HPDE6-E6E7 (cell line): Measurements from ENCODE around the gene ITGA1.

Experiments used
- DNase-seq: peaks from one replicate; pipeline ENCODE4 v3.0.0; 2011; ENCODE audit warnings: missing footprints; ENCODE audit errors: extremely low spot score

Gene ITGA1

DNA sequence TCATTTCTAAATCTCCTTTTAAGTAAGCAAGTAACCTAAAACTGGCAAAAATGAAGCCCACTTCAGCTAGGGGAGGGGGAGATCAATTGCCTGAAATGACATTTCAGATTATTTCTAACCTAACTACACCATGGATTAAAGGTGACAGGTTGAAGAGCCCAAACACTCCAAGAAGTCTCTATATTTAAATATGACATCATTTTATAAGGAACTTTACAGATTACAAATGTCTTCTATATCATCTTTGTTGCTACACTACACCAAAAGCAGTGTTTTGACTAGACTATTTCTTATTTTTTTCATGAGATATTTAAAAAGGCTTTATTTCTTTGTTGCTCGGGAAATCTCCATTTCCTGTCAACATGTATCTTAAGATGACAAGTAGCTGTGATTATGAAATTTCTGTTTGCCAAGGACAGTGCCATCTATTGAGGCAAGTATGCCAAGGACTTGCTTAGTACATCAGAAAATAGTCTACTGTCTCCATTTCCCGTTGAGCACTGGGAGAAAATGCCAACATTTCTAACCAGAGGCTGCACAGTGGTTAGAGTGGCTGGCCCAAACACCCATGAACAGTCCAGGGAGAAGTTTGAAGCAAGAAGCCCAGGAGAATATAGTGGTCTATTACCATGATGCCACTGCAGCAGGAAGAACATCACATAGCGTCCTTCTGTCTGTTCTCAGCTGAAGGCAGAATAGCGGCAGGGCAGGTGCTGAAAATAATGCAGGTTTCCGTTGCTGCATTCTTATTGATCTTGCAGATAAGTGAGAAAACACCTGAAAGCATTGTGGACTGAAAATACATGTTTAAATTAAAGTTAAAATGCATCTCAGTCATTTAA lies 108.1 kb downstream of the ITGA1 start:
- DNase-seq = no peak

GRCh38 chr5:52896534-52897237 lies 109.0 kb downstream of the ITGA1 start:
- no peak for DNase-seq

DNA sequence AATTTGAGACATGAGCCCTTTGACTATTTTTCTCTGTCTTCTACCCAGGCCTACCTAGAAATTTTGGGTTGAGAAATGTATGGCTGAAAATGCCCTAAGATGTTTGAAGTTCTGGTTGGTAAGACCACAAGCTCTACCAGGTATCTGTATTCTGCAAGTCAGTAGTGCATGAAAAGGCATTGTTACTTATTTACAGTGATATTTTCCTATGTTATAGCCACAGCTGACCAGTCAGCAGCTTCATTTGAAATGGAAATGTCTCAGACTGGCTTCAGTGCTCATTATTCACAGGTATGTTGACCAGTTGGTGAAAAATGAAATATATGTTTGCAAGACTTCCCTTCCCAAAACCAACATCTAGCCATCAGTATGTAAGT lies 109.5 kb downstream of the ITGA1 start:
- no peak for DNase-seq

DNA sequence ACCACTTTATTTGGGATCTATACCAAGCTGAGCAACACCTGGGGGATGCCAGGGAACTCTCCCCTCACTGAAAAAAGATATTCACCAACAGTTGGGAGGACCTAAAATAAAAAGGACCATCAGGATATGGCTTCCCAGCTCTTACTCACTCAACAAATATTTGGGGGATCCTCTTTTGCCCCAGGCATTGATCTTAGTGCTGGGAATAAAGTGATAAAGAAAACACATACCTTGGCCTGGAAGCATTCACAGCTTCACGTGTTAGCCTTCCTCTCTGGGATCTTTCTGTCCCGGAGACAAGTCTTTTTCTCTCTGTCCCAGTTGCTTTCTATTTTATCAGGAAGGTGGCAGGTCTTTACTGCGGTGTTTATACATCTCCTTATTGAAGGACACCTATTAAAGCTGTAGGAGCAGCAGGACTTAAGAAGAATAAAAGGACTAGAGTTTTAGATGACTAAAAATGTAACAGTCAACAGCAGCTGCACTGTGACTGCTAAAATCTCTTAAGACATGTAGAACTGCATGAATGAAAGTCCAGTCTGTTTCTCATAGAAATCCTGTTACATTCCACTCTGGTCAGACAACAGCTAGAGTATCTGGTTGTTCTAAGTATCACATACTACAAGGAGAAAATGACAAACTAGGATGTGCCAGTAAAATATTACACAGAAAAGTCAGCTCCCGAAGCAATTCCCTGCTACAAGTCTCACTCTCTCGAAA lies 111.4 kb downstream of the ITGA1 start:
- DNase-seq = no peak

- no peak for DNase-seq
Measured at GRCh38 chr5:52903142-52903541, 115.4 kb downstream of the ITGA1 start.

DNA sequence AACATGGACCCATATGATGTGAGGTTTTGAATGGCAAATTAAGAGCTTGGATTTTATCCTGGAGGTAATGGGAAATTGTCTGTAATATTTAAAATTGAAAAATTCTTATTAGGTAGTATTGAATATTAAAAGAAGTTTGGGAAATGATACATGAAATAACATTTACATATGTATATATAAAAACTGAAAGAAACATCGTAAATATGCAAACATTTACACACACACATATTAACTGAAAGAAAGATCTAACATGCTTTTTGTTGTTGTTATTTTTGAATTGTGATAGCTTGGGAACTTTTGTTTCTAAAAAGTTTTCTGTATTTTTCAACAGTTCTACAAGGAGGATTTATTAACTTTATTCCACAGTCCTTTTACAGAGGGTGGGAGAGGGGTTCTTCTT lies 118.6 kb downstream of the ITGA1 start:
- DNase-seq = no peak

GRCh38 chr5:52906845-52907244 lies 119.1 kb downstream of the ITGA1 start:
- no peak for DNase-seq

GRCh38 chr5:52909192-52909591 lies 121.5 kb downstream of the ITGA1 start:
- no peak for DNase-seq

- no peak for DNase-seq
Measured at GRCh38 chr5:52910071-52910470, 122.4 kb downstream of the ITGA1 start.

DNA sequence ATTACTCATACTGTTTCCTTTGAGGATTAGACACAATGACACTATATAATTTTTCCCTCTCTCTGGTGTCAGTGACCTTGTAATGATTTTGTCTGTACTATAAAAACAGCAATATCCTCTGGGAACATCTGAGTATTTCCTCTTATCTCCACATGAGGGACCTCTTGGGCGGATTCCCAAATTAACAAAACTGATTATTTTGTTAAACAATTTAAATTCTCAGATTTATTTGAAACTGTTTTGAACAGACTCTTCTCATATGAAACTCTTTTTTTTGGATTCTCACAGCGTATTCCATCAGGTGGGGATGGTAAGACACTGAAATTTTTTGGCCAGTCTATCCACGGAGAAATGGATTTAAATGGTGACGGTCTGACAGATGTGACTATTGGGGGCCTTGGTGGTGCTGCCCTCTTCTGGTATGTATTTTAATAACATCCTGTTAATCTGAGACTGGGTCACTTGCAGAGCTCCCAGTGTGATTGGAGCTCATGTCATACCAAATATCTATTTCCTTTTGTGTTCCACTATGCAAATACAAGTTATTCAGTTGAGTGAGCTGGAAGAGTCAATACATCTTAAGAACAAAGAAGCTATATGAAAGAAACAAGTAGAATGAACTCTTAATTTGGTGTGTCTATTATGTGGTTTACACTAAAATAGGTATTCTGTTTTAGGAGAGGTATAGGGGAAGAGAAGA lies 127.6 kb downstream of the ITGA1 start:
- DNase-seq = peak; percentile 59

DNA sequence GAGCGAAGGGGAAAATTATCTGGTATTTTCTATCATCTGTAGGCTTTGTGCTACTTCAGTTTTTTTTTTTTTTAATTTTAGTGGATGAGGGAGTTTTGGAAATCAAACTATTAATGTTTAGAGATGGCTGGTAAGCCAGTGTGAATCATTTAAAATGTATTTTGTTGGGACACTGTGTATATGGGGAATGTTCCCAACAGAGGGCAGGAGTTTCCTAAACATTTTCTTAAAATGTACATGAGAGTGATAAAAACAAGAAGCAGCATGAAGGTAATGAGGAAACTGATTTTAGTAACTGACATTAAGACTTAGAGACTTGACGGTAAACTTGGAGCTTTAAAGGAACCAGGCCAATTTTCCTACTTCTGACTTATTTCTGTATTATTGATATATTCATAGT lies 133.2 kb downstream of the ITGA1 start:
- no peak for DNase-seq

DNA sequence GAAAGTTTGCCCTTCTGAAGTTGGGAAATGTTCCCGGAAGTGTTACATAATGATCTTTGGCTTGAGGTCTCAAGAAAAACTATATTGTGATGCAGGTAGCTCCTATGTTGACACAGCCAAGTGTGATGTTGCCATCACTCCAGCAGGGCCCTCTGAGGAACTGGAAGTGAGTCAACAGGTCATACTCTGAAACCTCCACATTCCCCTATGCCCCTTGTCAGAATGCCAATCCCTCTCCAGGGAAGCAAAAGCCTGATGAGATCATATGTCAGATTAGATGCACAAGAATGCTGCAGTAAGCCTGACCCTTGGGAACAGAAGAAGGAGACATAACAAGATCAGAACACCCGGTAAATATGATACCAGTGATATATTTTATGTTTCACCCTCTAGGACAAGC lies 134.7 kb downstream of the ITGA1 start:
- peak; percentile 89 for DNase-seq

DNA sequence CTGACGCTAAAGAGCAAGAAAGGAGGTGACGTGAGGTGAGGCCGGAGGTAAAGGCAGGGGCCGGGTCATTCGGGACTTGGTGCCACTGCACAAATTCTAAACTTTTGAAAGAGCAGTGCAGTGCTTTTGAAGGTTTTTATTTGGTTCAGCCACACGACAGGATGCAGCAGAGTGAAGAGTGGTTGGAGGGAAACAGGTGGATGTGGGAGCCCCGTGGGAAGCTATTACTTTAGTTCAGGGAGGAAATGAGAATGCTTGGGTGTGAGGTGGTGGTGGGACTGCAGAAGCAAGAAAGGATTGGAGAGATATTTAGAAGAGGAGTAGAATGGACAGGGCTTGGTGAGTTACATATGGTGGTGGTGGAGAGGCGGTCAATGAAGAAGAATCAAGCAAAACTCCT lies 136.7 kb downstream of the ITGA1 start:
- no peak for DNase-seq

DNA sequence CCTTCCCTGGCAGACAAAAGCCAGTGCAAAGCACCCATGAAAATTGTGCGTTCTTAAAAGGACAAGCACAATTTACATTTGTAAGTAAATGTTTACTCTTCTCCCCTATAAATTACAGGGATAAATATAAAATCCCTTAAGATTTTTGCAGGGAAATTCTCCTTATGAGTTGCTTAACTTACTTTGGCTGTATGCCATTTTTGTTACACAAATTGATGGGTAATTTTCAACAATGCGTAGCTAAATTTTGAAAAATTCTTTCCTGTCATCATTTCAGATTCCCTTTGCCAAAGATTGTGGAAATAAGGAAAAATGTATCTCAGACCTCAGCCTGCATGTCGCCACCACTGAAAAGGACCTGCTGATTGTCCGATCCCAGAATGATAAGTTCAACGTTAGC lies 137.3 kb downstream of the ITGA1 start:
- DNase-seq = no peak

DNA sequence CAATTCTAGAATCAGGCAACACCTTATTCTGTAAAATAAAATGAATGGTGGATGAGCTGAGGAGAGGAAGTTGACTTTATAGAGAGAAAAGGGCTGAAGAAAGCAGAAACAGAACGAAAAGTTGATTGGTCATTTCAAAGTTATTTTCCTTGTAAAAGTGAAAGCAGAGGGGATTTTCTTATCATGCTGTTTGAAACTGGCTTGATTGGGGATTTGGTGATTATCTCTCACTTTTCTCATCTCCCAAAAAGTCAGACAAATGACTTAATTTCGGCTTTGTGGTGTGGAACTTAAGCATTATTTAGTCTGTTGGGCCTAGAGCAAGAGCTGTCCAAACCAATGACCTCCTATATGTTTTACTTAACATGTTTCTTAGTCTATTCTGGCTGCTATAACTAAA lies 141.0 kb downstream of the ITGA1 start:
- DNase-seq = no peak

DNA sequence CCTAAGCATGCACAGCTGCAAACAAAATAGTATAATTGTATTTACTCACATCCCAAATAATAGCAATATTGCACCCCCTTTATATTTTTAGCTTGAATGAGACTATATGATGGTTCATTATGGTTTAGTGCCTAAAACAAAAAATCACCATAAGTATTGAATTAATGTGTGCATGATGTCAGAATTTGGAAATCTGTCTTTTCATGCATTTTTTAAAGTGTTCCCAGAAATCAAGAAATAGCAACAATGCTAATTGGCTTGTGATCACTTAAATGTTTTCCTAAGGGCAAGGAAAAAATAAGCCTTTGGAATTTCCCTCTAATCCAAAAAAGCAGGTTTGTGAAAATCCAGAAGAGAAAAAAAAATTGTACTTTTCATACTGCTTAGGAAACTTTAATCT lies 150.5 kb downstream of the ITGA1 start:
- no peak for DNase-seq

GRCh38 chr5:52943285-52943684 lies 155.6 kb downstream of the ITGA1 start:
- no peak for DNase-seq

GRCh38 chr5:52943808-52944207 lies 156.1 kb downstream of the ITGA1 start:
- DNase-seq = no peak

DNA sequence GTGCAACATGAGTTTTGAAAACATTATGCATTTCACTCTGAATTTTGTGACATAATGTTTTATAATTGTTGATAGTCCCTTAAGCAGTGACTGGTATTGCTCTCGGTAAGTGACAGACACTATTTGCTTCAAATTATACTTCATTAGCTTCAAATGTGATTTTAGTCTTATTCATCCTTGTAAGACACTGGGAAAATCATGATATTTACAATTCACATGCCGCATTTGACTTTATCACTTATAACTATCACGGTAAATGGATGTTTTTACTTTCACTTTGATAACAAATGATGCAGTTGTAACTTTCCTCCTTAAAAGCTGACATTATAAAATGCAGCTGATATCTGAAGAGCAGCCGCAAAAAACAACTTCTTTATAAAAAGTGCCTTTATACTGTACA lies 157.3 kb downstream of the ITGA1 start:
- no peak for DNase-seq

DNA sequence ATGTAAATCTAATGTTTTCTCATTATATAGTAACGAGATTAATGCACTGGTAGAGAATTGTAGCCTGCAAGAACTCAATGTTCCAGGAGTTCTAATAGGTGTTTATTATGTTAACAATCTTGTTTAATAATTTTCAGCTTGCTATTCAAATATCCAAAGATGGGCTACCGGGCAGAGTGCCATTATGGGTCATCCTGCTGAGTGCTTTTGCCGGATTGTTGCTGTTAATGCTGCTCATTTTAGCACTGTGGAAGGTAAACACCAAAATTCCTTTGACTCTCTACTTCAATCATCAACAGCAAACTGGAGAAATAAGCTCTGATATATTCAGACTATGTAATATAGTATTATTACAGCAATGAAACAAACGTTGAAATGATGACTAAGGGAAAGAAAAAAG lies 159.5 kb downstream of the ITGA1 start:
- no peak for DNase-seq

DNA sequence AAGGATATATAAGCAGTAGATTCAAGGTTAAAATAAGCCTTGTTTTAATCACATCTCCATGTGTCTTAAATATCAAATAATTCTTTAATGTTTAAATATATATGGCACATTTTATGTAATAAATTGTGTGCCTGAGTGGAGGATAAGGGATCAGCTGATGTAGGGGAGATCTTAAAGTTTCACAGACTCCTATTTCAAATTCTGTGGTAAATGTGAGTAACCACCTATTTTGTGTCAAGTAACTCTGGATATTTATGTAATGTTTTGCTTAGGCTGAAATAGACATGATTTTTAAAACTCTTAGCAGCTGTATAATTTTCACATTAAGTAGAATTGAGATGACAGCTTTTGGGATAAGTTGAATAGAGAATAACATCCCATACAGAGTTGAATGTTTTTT lies 160.1 kb downstream of the ITGA1 start:
- no peak for DNase-seq

DNA sequence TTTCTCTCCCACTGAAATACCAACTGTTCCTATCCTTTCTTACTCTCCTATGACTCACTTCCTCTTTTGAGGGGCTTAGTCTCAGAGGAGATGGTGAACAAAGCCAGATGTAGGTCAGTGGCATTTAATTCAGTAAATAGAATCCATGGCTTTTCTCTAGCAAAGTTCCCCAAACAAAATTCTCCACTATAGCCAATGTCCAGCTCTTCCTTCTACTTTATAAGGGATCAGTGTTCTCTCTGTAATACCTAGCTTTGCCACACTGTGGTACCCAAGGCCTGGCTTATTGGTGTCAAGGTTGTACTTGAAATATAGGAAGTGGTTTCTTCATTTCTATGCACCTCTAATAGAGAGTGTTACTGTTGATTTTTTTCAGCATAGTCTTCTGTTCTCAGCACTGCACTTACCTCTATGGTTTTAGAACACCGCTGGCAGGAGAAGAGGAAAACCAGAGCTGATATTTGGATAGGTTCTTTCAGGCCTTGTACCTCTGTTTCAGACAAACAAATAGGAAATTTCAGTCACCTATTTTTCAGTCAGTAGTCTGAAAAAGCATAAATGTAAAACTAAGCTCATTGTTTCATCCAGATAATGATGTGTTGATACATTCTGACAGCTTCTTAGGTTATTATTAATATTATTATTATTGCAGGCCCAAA lies 160.8 kb downstream of the ITGA1 start:
- peak; percentile 55 for DNase-seq
